ENCODE results near the gene MYO15B.

Gene MYO15B

DNA sequence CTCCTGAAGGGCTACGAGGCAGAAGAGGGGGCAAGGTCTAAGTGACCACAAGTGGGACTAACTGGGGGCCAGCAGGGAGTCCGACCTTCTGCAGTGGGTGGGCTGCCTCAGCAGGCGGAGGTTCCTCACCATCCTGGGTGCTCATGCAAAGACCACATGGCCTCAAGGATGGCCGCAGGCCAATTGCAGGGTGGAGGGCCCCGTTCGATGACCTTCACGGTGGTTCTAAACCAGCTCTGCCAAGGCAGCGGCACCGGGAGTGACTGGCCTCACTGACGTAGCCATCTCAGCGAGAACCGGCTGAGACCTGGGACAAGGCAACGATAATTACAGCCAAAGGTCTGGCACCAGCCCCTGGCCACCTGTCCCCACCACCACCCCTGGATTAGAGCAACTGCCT lies 51.3 kb downstream of the MYO15B start:
- TF ChIP-seq, protein P1, sequence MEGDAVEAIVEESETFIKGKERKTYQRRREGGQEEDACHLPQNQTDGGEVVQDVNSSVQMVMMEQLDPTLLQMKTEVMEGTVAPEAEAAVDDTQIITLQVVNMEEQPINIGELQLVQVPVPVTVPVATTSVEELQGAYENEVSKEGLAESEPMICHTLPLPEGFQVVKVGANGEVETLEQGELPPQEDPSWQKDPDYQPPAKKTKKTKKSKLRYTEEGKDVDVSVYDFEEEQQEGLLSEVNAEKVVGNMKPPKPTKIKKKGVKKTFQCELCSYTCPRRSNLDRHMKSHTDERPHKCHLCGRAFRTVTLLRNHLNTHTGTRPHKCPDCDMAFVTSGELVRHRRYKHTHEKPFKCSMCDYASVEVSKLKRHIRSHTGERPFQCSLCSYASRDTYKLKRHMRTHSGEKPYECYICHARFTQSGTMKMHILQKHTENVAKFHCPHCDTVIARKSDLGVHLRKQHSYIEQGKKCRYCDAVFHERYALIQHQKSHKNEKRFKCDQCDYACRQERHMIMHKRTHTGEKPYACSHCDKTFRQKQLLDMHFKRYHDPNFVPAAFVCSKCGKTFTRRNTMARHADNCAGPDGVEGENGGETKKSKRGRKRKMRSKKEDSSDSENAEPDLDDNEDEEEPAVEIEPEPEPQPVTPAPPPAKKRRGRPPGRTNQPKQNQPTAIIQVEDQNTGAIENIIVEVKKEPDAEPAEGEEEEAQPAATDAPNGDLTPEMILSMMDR (IDR thresholded peaks at IDR 0.05; ENCODE audit: low read depth, low read length) = no peak
- H3K4me3 ChIP-seq (ENCODE audit: low read depth, low read length) = no peak overlapping the region

DNA sequence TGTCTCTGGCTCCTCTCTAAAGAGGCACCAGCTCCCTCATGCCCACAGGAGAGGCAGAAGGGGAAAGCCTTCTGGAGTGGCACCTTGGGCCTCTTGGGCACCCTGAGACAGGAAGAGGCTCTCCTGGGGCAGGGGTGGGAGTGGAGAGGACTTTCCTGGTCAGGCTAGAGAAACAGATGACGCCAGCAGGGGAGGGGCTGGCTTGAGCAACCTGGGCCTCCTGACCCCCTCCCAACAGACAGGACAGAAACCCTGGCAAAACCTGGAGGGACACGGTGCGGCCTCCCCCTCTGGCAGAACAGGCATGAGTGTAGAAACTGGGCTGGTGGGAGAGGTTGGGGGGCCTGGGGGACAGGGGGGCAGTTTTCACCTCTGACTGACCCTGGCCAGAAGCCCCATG lies 51.7 kb downstream of the MYO15B start:
- TF ChIP-seq, protein P1 (IDR thresholded peaks at IDR 0.05; ENCODE audit: low read depth, low read length) = no peak

GRCh38 chr17:75639771-75640555 lies 52.4 kb downstream of the MYO15B start:
- no peak overlapping the region for H3K4me3 ChIP-seq (ENCODE audit: low read depth, low read length)
- TF ChIP-seq, protein P1 (IDR thresholded peaks at IDR 0.05; ENCODE audit: low read depth, low read length) = no peak

More for the DNA sequence above, 51.7 kb downstream of the MYO15B start:
- H3K4me3 ChIP-seq (ENCODE audit: low read depth, low read length) = no peak overlapping the region

- H3K4me3 ChIP-seq (ENCODE audit: low read depth, low read length) = no peak overlapping the region
- TF ChIP-seq, protein P1 (IDR thresholded peaks at IDR 0.05; ENCODE audit: low read depth, low read length) = no peak
Measured at GRCh38 chr17:75640556-75641119, 53.0 kb downstream of the MYO15B start.

- TF ChIP-seq, protein P1 (IDR thresholded peaks at IDR 0.05; ENCODE audit: low read depth, low read length) = no peak
Measured at GRCh38 chr17:75641343-75641742, 53.7 kb downstream of the MYO15B start.

DNA sequence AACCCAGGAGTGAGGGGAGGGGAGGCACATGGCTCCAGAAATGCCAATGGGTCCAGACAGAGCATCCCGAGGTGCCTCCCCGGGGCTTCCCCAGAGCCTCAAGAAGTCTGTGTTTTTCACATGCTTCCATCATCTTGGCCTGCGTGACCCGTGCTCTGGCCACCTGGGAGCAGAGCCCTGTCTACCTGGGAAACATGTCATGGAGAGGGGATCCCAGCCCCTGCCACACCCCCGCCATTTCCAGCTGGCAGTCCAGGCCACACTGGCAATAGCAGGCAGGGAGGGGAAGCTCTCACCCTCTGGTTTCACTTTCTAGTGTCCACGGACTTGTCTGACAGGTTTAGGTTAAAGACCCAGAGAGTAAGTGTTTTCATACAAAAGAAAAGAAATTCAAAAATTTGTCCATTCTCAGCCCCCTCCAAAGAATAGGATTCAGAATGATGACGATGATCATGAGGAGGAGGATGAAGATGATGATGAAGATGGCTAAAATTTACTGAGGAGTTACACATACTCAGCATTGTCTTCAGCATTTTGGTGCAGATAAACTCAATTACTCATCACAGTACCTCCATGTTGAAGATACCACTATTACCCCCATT lies 54.7 kb downstream of the MYO15B start:
- TF ChIP-seq, protein P1 (IDR thresholded peaks at IDR 0.05; ENCODE audit: low read depth, low read length) = no peak
- H3K4me3 ChIP-seq (ENCODE audit: low read depth, low read length) = no peak overlapping the region

More at GRCh38 chr17:75641343-75641742, 53.7 kb downstream of the MYO15B start:
- no peak overlapping the region for H3K4me3 ChIP-seq (ENCODE audit: low read depth, low read length)

All from WI38 (cell line).